A673 (cell line): ENCODE results near the gene BAIAP2L1.

ENCODE experiments used
- CTCF ChIP-seq: fragments of 300-800, 200-600 bp; sonication (generic); conservative IDR thresholded peaks from 2 replicates; pipeline ENCODE4 v1.5.1; 2017; ENCODE audit warnings: low read depth, mild to moderate bottlenecking, antibody characterized with exemption, low read length, moderate library complexity, mixed read lengths
- EZH2 ChIP-seq: fragments of 200-600 bp; sonication (generic); IDR thresholded peaks from 2 replicates; pipeline ENCODE4 v1.6.1; 2017; ENCODE audit warnings: borderline replicate concordance, low read depth, mild to moderate bottlenecking, mixed read lengths, antibody characterized with exemption, low read length; ENCODE audit not compliant: poor library complexity, severe bottlenecking

GRCh38 chr7:98439484-98439883 is 38.6 kb upstream of the BAIAP2L1 start:
- TF ChIP-seq CTCF (no peak), EZH2 (no peak)
